Activated B cell treated with CpG ODN at 0.5 μM for 24 hours (primary cell): Measurements from ENCODE around the gene RMRP. TPM values are rescaled to one million over a fixed set of nuclear protein-coding genes. Genes with fewer than 3 reads are reported as not detected.

Source experiments
- ATAC-seq: fragments of 200-7000 bp; cut with Tn5 transposase; one replicate; pipeline ENCODE4 v1.10.0; 2021; ENCODE audit warnings: low read depth, mild to moderate bottlenecking, moderate library complexity
- CTCF ChIA-PET: fragments of 350-600 bp; sonication (Branson Sonifier 250); formaldehyde crosslinking; loops from one replicate; lab custom pipeline; 2021; ENCODE audit warnings: antibody characterized with exemption; lab: Charles Lee
- POLR2A ChIA-PET: fragments of 350-600 bp; sonication (Branson Sonifier 250); formaldehyde crosslinking; loops from one replicate; lab custom pipeline; 2021; ENCODE audit warnings: antibody characterized with exemption; lab: Charles Lee
- DNase-seq: peaks from one replicate; pipeline ENCODE4 v3.0.0; 2022
- H3K27ac Mint-ChIP-seq: one replicate; pipeline ENCODE4 v1.8.0; 2020; ENCODE audit warnings: mixed read lengths
- H3K27me3 Mint-ChIP-seq: one replicate; pipeline ENCODE4 v1.8.0; 2021; ENCODE audit warnings: mixed read lengths
- H3K36me3 Mint-ChIP-seq: one replicate; pipeline ENCODE4 v1.8.0; 2021; ENCODE audit warnings: low read depth, mixed read lengths
- H3K4me1 Mint-ChIP-seq: one replicate; pipeline ENCODE4 v1.8.0; 2021; ENCODE audit warnings: mixed read lengths
- H3K4me3 Mint-ChIP-seq: one replicate; pipeline ENCODE4 v1.8.0; 2020; ENCODE audit warnings: mild to moderate bottlenecking, mixed read lengths
- H3K9me3 Mint-ChIP-seq: one replicate; pipeline ENCODE4 v1.8.0; 2020; ENCODE audit warnings: mixed read lengths
- CTCF ChIP-seq: fragments of 200-600 bp; IDR thresholded peaks from one replicate; pipeline ENCODE4 v1.8.0; 2022; ENCODE audit warnings: antibody characterized with exemption, mild to moderate bottlenecking
- intact Hi-C: fragments of 100-400 bp; cut with micrococcal nuclease; formaldehyde crosslinking; loops from one replicate; pipeline ENCODE4 v1.15.1; 2024
- total RNA-seq: library from RNA; stranded (reverse); gene quantifications from 2 replicates; pipeline ENCODE4 v1.2.3, GENCODE V29; 2022

Gene RMRP
- total RNA-seq, 1 donor from 2014 or later, result 9,516 TPM

- Mint-ChIP-seq H3K27me3 (no peaks in the 10 kb centered on the region), H3K36me3 (peaks cover 19% of the 10 kb centered on the region), H3K27ac (peak within 1 kb of the TSS; percentile 25), H3K4me1 (peaks cover 54% of the 10 kb centered on the region), H3K9me3 (no peaks in the 10 kb centered on the region), H3K4me3 (peak within 1 kb of the TSS; percentile 83)
- ATAC-seq (peak; percentile 71), DNase-seq (peak; percentile 60)
- CTCF ChIA-PET, result interaction anchor here (1.2 to 12.0 kb wide), 3 partner anchors 25 to 50 kb away, joined by 3 to 127 read pairs (median 32); partner anchors contain the start of gene CD72
- TF ChIP-seq CTCF, result no peak
- intact Hi-C loops, result loop anchor here (1.0 kb wide), 2 partner anchors 8 to 26 kb away; no protein-coding TSS in a partner anchor
- POLR2A ChIA-PET, result interaction anchor here (1.0 to 4.2 kb wide), 12 partner anchors 8 to 67 kb away, joined by 3 to 16 read pairs (median 6); partner anchors contain the start of genes CD72, CREB3, TESK1 and TLN1
These were observed 7.0 kb upstream of the RMRP start, which contains the start of gene ARHGEF39 for GRCh38 chr9:35664531-35665470. TSS of gene ARHGEF39 (minus strand) at chr9:35665195. CDS start at chr9:35665169, 26 bp downstream.

- intact Hi-C loops, result no loop called here
- H3K27me3 Mint-ChIP-seq, result peaks cover 5% of the 10 kb centered on the region
- ATAC-seq (no peak), DNase-seq (no peak)
- H3K36me3 Mint-ChIP-seq, result peaks cover 33% of the 10 kb centered on the region
- no peaks in the 10 kb centered on the region for H3K9me3 Mint-ChIP-seq
- ChIA-PET CTCF (interaction anchor here (2.3 to 12.0 kb wide), 2 partner anchors 34 to 47 kb away, joined by 12 to 127 read pairs; partner anchors contain the start of gene CD72), POLR2A (interaction anchor here (1.0 to 4.2 kb wide), 4 partner anchors 15 to 46 kb away, joined by 3 to 16 read pairs (median 4); partner anchors contain the start of gene CD72)
- H3K4me3 Mint-ChIP-seq, result no peak overlapping the region
- peaks cover 71% of the 10 kb centered on the region for H3K4me1 Mint-ChIP-seq
- H3K27ac Mint-ChIP-seq, result peak overlapping the region; percentile 75
- TF ChIP-seq CTCF, result no peak
These were observed 4.6 kb upstream of the RMRP start for GRCh38 chr9:35662437-35662836.

GRCh38 chr9:35661756-35662350 lies 4.0 kb upstream of the RMRP start:
- H3K9me3 Mint-ChIP-seq, result no peaks in the 10 kb centered on the region
- DNase-seq (no peak), ATAC-seq (no peak)
- H3K27ac Mint-ChIP-seq, result peak overlapping the region; percentile 70
- no peak for TF ChIP-seq CTCF
- H3K4me1 Mint-ChIP-seq, result peaks cover 76% of the 10 kb centered on the region
- peaks cover 33% of the 10 kb centered on the region for H3K36me3 Mint-ChIP-seq
- H3K27me3 Mint-ChIP-seq, result peaks cover 5% of the 10 kb centered on the region
- intact Hi-C loops, result no loop called here
- ChIA-PET CTCF (interaction anchor here (1.0 to 12.0 kb wide), 3 partner anchors 33 to 47 kb away, joined by 3 to 127 read pairs (median 12); partner anchors contain the start of gene CD72), POLR2A (interaction anchor here (1.0 to 4.2 kb wide), 7 partner anchors 14 to 71 kb away, joined by 3 to 16 read pairs (median 5); partner anchors contain the start of genes CD72 and CREB3)
- peak overlapping the region; percentile 55 for H3K4me3 Mint-ChIP-seq

GRCh38 chr9:35660966-35661415 lies 3.2 kb upstream of the RMRP start:
- intact Hi-C loops, result no loop called here
- H3K9me3 Mint-ChIP-seq, result no peaks in the 10 kb centered on the region
- peaks cover 5% of the 10 kb centered on the region for H3K27me3 Mint-ChIP-seq
- CTCF ChIA-PET, result interaction anchor here (0.6 to 12.0 kb wide), 5 partner anchors 34 to 57 kb away, joined by 3 to 127 read pairs (median 5); partner anchors contain the start of gene CD72
- H3K27ac Mint-ChIP-seq, result peak overlapping the region; percentile 24
- H3K4me3 Mint-ChIP-seq, result peak overlapping the region; percentile 12
- DNase-seq (no peak), ATAC-seq (no peak)
- TF ChIP-seq CTCF, result no peak
- H3K36me3 Mint-ChIP-seq, result peaks cover 33% of the 10 kb centered on the region
- POLR2A ChIA-PET, result interaction anchor here (1.4 to 1.8 kb wide), 5 partner anchors 15 to 72 kb away, joined by 3 to 6 read pairs (median 5); partner anchors contain the start of gene CREB3
- H3K4me1 Mint-ChIP-seq, result peaks cover 75% of the 10 kb centered on the region
